Kasumi-1 (cell line): Measurements from ENCODE around the gene PCNX1.
"Not testable (repeated sequence)": the region's sequence is repeated elsewhere in the genome, so short reads cannot be mapped to it uniquely, and the experiment has no call there.

ENCODE experiments used
- DNase-seq, 2 experiments: peaks; one replicate each; lab custom pipeline; 2025; lab: John Stamatoyannopoulos, UW

The PCNX1 gene

GRCh38 chr14:71013551-71014192 is 106.4 kb downstream of the PCNX1 start:
- DNase-seq = no peak

GRCh38 chr14:71019917-71020316 is 112.7 kb downstream of the PCNX1 start:
- DNase-seq = not testable (repeated sequence)

- DNase-seq = no peak
Measured at GRCh38 chr14:71021347-71022011, 114.2 kb downstream of the PCNX1 start.

GRCh38 chr14:71022012-71022869 is 115.0 kb downstream of the PCNX1 start:
- DNase-seq = no peak

GRCh38 chr14:71022939-71023338 is 115.7 kb downstream of the PCNX1 start:
- DNase-seq = no peak

DNA sequence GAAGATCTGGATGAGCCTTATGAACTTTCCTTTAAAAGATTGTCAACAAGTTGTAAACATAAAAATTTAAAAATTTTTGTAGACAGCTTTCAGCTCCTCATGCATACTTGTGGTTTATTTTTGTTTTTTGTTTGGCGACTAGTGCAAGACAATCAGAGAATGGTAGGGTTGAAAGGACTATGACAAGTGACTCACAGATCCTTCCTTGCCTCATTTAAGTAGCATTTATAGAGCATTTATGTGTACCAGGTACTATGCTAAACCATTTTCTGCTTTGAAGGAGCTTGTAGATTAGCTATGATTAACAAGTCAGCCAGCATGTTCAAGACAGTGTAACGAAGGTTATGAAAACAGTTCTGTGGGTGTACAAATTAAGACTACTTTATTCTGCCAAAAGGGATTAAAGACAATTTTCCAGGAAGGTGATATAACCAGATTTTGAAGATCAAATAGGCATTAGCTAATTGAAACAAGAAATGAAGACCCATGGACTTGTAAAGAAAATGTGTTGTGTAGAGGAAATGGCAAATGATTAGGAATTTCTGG is 122.0 kb downstream of the PCNX1 start:
- DNase-seq = no peak

DNA sequence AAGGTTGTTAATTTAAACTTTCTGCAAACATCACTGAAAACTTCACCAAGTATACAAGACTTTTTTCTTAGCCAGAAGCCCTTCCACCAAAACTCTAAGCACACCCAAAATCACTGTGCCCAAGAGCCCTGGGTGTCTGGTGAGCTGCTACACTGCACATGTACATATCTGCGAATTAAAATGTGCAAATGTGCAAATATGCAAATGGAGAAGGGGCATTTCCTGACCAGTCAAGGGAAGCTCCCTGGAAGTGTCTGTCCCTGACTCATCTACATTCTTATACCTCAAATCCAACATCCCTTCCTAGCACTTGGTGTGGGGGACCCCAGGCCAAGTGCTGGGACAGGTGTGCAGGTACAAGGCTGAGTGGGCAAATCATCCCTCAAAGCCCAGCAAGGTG is 123.7 kb downstream of the PCNX1 start:
- DNase-seq = no peak

- DNase-seq = no peak
Measured at GRCh38 chr14:71036433-71036832, 129.2 kb downstream of the PCNX1 start.

DNA sequence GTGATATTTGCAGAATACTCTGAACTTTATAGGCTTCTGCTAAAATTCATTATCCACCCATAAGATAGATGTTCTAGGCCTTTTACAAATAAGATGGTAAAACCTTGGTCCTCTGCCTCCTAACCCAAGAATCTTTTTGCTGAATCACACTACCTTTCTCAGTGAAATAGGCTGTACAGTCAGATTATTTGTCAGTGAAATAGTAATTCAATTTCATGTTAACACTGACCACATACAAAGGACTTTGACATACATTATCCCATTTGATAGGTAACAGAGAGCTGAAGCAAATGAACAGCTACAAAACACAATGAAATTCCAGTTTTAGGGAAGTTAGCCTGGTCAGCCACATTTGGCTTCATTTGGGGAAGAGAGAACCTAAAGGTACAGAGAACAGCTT is 141.1 kb downstream of the PCNX1 start:
- DNase-seq = no peak

GRCh38 chr14:71049435-71050133 is 142.3 kb downstream of the PCNX1 start:
- DNase-seq = no peak

DNA sequence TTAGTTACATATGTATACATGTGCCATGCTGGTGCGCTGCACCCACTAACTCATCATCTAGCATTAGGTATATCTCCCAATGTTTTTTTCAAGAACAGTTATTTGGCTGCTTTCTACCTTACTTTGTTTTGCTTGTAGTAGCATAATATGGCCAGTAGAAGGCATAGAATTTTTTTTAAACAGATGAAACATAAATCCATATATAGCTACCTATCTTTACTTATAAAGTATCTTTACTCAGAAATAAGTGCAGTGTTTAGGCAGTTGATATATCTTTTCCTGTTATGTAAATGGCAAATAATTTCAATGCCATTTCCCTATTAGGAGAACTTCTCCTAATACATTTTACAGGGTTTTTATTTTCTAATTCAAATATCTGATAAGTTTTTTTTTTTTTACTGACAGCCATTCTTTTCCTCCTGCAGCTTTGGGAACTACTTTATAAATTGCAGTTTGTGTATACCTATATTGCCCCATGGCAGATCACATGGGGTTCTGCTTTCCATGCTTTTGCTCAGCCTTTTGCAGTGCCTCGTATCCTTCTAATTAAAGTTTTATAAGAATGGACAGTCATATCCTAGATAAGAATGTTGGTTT is 143.1 kb downstream of the PCNX1 start:
- peak; percentile 37 to 47 for DNase-seq

- DNase-seq = no peak
Measured at GRCh38 chr14:71054706-71055105, 147.4 kb downstream of the PCNX1 start.

GRCh38 chr14:71056168-71056567 is 148.9 kb downstream of the PCNX1 start:
- DNase-seq = no peak

DNA sequence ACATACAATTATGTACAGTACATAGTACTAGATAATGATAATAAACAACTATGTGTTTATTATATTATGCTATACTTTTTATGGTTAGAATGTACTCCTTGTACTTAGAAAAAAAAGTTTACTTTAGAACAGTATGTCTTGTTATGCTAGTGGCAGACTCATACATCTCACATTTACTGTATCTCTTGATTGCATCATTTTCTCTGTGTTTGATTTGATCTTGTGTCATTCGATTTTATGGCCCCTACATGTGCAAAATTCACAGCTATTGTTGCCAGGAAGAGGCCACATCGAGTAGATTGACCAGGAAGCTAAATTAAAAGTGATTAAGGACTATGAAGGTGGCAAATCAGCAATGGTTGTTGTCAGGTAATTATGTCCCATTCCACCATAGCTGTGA is 153.0 kb downstream of the PCNX1 start:
- DNase-seq = no peak

DNA sequence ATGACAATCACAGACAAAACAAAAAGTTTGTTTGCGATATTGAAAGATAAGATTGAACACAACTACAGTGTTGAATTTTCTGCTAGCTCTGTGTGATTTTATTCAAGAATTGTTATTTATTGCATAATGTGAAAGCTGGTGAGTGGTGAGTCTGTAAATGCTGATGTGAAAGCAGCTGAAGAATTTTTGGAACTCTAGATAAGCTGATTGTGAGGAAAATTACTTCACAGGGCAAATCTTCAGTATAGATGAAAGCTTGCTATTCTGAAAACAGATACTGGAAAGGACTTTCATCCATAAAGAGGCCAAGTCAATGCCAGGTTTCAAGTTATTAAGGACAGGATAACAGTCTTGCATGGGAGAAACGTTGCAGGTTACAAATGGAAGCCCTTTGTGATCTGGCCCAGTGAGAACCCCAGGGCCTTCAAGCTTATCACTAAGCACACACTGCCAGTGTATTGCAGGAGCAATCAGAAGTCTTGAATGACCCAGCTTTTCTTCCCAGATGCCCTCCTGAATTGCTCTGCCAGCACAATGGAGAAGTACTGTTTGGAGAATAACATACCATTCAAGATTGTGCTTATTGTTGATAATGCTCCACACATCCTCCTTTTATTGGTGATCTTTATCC is 153.7 kb downstream of the PCNX1 start:
- no peak for DNase-seq

GRCh38 chr14:71061458-71061857 is 154.2 kb downstream of the PCNX1 start:
- DNase-seq = no peak

DNA sequence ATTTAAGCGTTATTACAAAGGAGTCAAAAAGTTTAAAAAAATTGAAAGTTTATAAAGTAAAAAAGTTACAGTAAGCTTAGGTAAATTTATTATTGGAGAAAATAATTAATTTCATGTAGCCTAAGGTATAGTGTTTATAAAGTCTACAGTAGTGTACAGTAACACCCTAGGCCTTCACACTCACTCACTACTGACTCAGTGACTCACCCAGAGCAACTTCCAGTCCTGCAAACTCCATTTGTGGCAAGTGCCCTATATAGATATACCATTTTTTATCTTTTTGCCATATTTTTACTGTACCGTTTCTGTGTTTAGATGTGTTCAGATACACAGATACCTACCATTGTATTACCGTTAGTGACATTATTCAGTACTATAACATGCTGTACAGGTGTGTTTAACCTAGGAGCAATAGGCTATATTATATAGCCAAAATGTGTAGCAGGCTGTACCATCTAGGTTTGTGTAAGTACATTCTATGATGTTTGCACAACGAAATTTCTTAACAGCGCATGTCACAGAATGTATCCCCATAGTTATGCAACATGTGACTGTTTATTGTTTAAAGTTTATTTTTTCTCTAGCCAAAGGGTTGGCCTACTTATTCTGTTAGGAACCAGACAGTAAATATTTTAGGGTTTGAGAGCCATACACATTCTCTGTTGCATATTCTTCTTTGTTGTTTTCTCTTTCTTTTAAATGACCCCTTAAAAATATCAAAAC is 155.5 kb downstream of the PCNX1 start:
- no peak for DNase-seq

- DNase-seq = no peak
Measured at GRCh38 chr14:71063351-71063750, 156.1 kb downstream of the PCNX1 start.

DNA sequence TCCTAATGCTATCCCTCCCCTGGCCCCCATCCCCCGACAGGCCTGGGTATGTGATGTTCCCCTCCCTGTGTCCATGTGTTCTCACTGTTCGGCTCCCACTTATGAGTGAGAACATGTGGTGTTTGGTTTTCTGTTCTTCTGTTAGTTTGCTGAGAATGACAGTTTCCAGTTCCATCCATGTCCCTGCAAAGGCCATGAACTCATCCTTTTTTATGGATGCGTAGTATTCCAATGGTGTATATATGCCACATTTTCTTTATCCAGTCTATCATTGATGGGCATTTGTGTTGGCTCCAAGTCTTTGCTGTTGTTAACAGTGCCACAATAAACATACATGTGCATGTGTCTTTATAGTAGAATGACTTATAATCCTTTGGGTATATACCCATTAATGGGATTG is 157.5 kb downstream of the PCNX1 start:
- not testable (repeated sequence) for DNase-seq

GRCh38 chr14:71070169-71070568 is 162.9 kb downstream of the PCNX1 start:
- DNase-seq = no peak
